ENCODE data around the gene MRPS9. TPM values are rescaled to one million over a fixed set of nuclear protein-coding genes. Genes with fewer than 3 reads are reported as not detected.

MRPS9 gene
- total and polyA plus RNA-seq, 2 of the 13 experiments (the other 11 are each of a cell fraction or from before 2014, with no cell fraction given): 31.2 to 91.8 TPM

DNA sequence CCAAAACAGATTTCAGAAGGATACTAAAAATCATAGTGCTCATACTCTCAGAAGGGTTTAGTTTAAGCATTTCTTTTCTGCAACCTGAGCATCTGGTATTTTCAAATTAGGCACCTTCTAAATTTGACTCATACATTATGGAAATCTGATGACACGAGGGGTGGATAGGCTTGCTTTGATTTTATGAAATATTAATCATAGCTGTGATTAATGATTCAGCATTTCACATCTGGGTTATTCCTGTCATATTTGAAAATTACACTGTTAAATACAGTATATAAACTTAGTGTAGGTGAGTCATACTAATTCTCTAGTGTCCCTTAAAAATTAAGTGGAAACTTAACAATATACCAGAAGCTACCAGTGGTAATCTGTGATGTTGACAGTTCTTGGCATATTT is 47.7 kb downstream of the MRPS9 start (continued):
- no peak for TF ChIP-seq ZNF597 (CRISPR knock-in tag; IDR thresholded peaks at IDR 0.05)
- TF ChIP-seq, protein P1, sequence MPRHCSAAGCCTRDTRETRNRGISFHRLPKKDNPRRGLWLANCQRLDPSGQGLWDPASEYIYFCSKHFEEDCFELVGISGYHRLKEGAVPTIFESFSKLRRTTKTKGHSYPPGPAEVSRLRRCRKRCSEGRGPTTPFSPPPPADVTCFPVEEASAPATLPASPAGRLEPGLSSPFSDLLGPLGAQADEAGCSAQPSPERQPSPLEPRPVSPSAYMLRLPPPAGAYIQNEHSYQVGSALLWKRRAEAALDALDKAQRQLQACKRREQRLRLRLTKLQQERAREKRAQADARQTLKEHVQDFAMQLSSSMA (CRISPR knock-in tag; IDR thresholded peaks at IDR 0.05): no peak
- TF ChIP-seq ATF1 (CRISPR knock-in tag; IDR thresholded peaks at IDR 0.05): no peak

DNA sequence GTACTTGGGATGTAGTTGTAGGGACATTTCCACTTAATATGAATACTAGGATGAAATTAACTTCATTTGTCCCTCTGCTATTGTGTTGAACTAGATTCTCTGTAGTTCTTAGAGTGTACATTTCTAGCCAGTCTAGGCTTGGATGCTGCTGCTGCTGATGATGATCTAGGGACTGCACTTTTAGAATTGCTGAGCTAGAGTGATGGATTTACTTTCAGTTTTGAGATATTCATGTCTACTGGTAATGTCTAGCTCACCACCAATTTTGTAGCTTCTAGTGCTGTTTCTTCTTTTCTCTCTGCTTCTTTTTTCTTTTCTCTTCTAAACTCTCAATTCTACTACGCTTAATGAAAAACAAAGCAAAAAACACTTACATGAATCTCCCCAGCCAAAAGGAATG is 49.4 kb downstream of the MRPS9 start:
- no peak overlapping the region for H3K4me3 ChIP-seq (replicated peaks in 1 of 3; ENCODE audit: insufficient read depth in 1 of 3, low read depth in 2 of 3, low read length in 3 of 3)
- ChIA-PET POLR2A (no interaction called here), CTCF (ENCODE audit: low intra/inter-chr PET ratio, low total read pairs) (no interaction called here)
- H2AFZ ChIP-seq (ENCODE audit: low read length): no peak overlapping the region
- H3K27me3 ChIP-seq (ENCODE audit: control insufficient read depth in 1 of 2, insufficient read depth in 2 of 2, low read length in 2 of 2): no peaks in the 10 kb centered on the region
- H3K4me1 ChIP-seq (ENCODE audit: insufficient read depth, low read length): no peaks in the 10 kb centered on the region
- ATAC-seq (no peak), FAIRE-seq (no peak), DNase-seq (ENCODE audit: low spot score) (no peak)
- H4K20me1 ChIP-seq (ENCODE audit: insufficient read depth, low read length): no peaks in the 10 kb centered on the region
- no peak overlapping the region for H3K27ac ChIP-seq (ENCODE audit: extremely low read length, insufficient read depth, low read length)
- H3K79me2 ChIP-seq (ENCODE audit: insufficient read depth, low read length): no peaks in the 10 kb centered on the region
- WGBS (ENCODE audit: low lambda C conversion rate): 94% methylated on average over 1 of the region's 1 CpG
- in situ Hi-C loops (cut with HindIII; ENCODE audit: extremely low pct_ligation_motif_present, low pct_unique_long_range_greater_than_20kb): no loop called here
- H3K36me3 ChIP-seq (replicated peaks in 1 of 2; ENCODE audit: control insufficient read depth in 1 of 2, insufficient read depth in 2 of 2, low read length in 2 of 2): peaks cover 0 to 2% of the 10 kb centered on the region in 2 experiments; a peak in 2 of 5 replicates
- no peak overlapping the region for H3K4me2 ChIP-seq (ENCODE audit: low read depth, low read length)
- intact Hi-C loops (cut with micrococcal nuclease; ENCODE audit: unreplicated experiment): no loop called here
- H3K9me3 ChIP-seq (ENCODE audit: low read length): no peaks in the 10 kb centered on the region
- H3K9ac ChIP-seq (ENCODE audit: insufficient read depth, low read depth, low read length): no peak overlapping the region
- BruUV-seq (replicated peaks): no TSS peak
- TF ChIP-seq ZBTB42 (CRISPR knock-in tag; IDR thresholded peaks at IDR 0.05) (no peak), ZNF205 (CRISPR knock-in tag; IDR thresholded peaks at IDR 0.05) (no peak), ZSCAN20 (CRISPR knock-in tag; IDR thresholded peaks at IDR 0.05; ENCODE audit: borderline replicate concordance) (no peak), ZNF883 (CRISPR knock-in tag; IDR thresholded peaks at IDR 0.05; ENCODE audit: not compliant biosample characterization) (no peak), RBAK (CRISPR knock-in tag; IDR thresholded peaks at IDR 0.05) (no peak), PHF8 (CRISPR knock-in tag; IDR thresholded peaks at IDR 0.05) (no peak), PITX1 (CRISPR knock-in tag; IDR thresholded peaks at IDR 0.05) (no peak), SRSF9 (IDR thresholded peaks at IDR 0.05; ENCODE audit: borderline replicate concordance, insufficient read depth, low read depth, low read length, poor library complexity, severe bottlenecking) (no peak), ZNF230 (CRISPR knock-in tag; IDR thresholded peaks at IDR 0.05) (no peak), ZNF556 (CRISPR knock-in tag; IDR thresholded peaks at IDR 0.05; ENCODE audit: borderline replicate concordance) (no peak), THAP9 (CRISPR knock-in tag; IDR thresholded peaks at IDR 0.05; ENCODE audit: borderline replicate concordance) (no peak), ZNF460 (CRISPR knock-in tag; IDR thresholded peaks at IDR 0.05; ENCODE audit: borderline replicate concordance) (no peak), ZNF563 (CRISPR knock-in tag; IDR thresholded peaks at IDR 0.05) (no peak), ZNF629 (CRISPR knock-in tag; conservative IDR thresholded peaks at IDR 0.05) (no peak)
- TF ChIP-seq, protein P2, sequence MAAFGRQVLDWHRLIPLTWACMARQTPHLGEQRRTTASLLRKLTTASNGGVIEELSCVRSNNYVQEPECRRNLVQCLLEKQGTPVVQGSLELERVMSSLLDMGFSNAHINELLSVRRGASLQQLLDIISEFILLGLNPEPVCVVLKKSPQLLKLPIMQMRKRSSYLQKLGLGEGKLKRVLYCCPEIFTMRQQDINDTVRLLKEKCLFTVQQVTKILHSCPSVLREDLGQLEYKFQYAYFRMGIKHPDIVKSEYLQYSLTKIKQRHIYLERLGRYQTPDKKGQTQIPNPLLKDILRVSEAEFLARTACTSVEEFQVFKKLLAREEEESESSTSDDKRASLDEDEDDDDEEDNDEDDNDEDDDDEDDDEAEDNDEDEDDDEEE (CRISPR knock-in tag; IDR thresholded peaks at IDR 0.05): no peak
- TF ChIP-seq, protein P3, sequence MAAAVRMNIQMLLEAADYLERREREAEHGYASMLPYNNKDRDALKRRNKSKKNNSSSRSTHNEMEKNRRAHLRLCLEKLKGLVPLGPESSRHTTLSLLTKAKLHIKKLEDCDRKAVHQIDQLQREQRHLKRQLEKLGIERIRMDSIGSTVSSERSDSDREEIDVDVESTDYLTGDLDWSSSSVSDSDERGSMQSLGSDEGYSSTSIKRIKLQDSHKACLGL (CRISPR knock-in tag; IDR thresholded peaks at IDR 0.05): no peak

Data from HepG2 (cell line).